K562 (cell line): ENCODE measurements around the gene TMEM184B. TPM values are rescaled to one million over a fixed set of nuclear protein-coding genes. Genes with fewer than 3 reads are reported as not detected.

Source experiments
- ATAC-seq: fragments of 200-7000 bp; cut with Tn5 transposase; 3 replicates; pipeline ENCODE4 v1.9.1; 2020; ENCODE audit warnings: moderate library complexity
- BruUV-seq: library from RNA; stranded (reverse); fragments of 400-500 nt; replicated peaks from 2 replicates; lab custom pipeline; 2021; lab: Mats Ljungman, UMichigan
- CTCF ChIA-PET: fragments of 300-600 bp; formaldehyde crosslinking; extraction: SDS; loops from one replicate; lab custom pipeline; 2021; ENCODE audit warnings: low intra/inter-chr PET ratio; lab: Yijun Ruan, JAX
- POLR2A ChIA-PET: fragments of 300-600, 350-650 bp; sonication (Branson Sonifier 250); formaldehyde crosslinking; extraction: SDS; loops from one replicate; lab custom pipeline; 2021; ENCODE audit warnings: antibody characterized with exemption, inconsistent platforms; lab: Yijun Ruan, JAX
- DNase-seq, 4 experiments: peaks; one replicate each; pipeline versions ENCODE4 v3.0.0 to v3.0.0-alpha.2; 2011 to 2018; ENCODE audit warnings: low spot score in 3 of 4, mixed read lengths in 3 of 4; ENCODE audit errors: extremely low read depth in 1 of 4
- FAIRE-seq: peaks from 2 replicates; lab custom pipeline; 2011; peaks lifted over from hg19 to GRCh38; lab: Jason Lieb, UNC
- H2AFZ ChIP-seq: 2 replicates; pipeline ENCODE4 v1.6.0; 2011; ENCODE audit warnings: low read depth, low read length, control low read depth, inconsistent platforms
- H3K27ac ChIP-seq: fragments of 200-600 bp; 3 replicates; pipeline ENCODE4 v1.8.0; 2011; ENCODE audit warnings: low read depth, mild to moderate bottlenecking, control low read depth, inconsistent platforms, low read length, moderate library complexity, mixed read lengths; ENCODE audit errors: extremely low read depth
- H3K27me3 ChIP-seq, 2 experiments: fragments of 300-600 bp in 1 of 2; 2 replicates in 1 of 2; 3 replicates in 1 of 2; pipeline versions ENCODE4 v1.6.0 to v1.8.0; 2011; ENCODE audit warnings: inconsistent platforms in 2 of 2, low read length in 2 of 2, mild to moderate bottlenecking in 1 of 2, mixed read lengths in 1 of 2, moderate library complexity in 1 of 2; ENCODE audit not compliant: control insufficient read depth in 2 of 2, insufficient read depth in 2 of 2
- H3K36me3 ChIP-seq: fragments of 300-600 bp; 3 replicates; pipeline ENCODE4 v1.8.0; 2011; ENCODE audit warnings: mild to moderate bottlenecking, low read length, inconsistent platforms; ENCODE audit not compliant: control insufficient read depth, insufficient read depth
- H3K4me1 ChIP-seq, 2 experiments: fragments of 200-600 bp in 1 of 2; replicated peaks in 1 of 2; 2 replicates in 1 of 2; 3 replicates in 1 of 2; pipeline versions ENCODE4 v1.5.1 to v1.8.0; 2011; ENCODE audit warnings: inconsistent platforms in 2 of 2, low read length in 2 of 2, mild to moderate bottlenecking in 1 of 2, mixed read lengths in 1 of 2, moderate library complexity in 1 of 2; ENCODE audit not compliant: control insufficient read depth in 2 of 2, insufficient read depth in 2 of 2
- H3K4me2 ChIP-seq: 2 replicates; pipeline ENCODE4 v1.6.1; 2011; ENCODE audit warnings: low read length, control low read depth, inconsistent platforms, mixed read lengths; ENCODE audit not compliant: insufficient read depth
- H3K4me3 ChIP-seq: fragments of 200-600 bp; sonication (generic), shearing (Covaris generic); 2 replicates; pipeline ENCODE4 v1.5.1; 2016; ENCODE audit warnings: control low read depth, inconsistent platforms
- H3K79me2 ChIP-seq: fragments of 200-600 bp; 3 replicates; pipeline ENCODE4 v1.8.0; 2011; ENCODE audit warnings: low read length, inconsistent platforms; ENCODE audit not compliant: control insufficient read depth, insufficient read depth
- H3K9ac ChIP-seq, 2 experiments: 2 replicates each; pipeline versions ENCODE4 v1.6.0 to v1.6.1; 2011; ENCODE audit warnings: low read depth in 2 of 2, low read length in 2 of 2, control low read depth in 1 of 2, inconsistent platforms in 1 of 2, mild to moderate bottlenecking in 1 of 2, mixed read lengths in 1 of 2; ENCODE audit not compliant: insufficient read depth in 1 of 2
- H3K9me1 ChIP-seq: one replicate; pipeline ENCODE4 v1.6.0; 2011; ENCODE audit warnings: inconsistent platforms, mild to moderate bottlenecking, low read length, moderate library complexity; ENCODE audit not compliant: control insufficient read depth, insufficient read depth
- H3K9me3 ChIP-seq: replicated peaks from 2 replicates; pipeline ENCODE4 v1.5.1; 2011; ENCODE audit warnings: low read depth, low read length, inconsistent platforms; ENCODE audit not compliant: control insufficient read depth, insufficient read depth
- H4K20me1 ChIP-seq: replicated peaks from 2 replicates; pipeline ENCODE4 v1.6.1; 2011; ENCODE audit warnings: low read length, inconsistent platforms, mixed read lengths; ENCODE audit not compliant: control insufficient read depth, insufficient read depth
- ATF4 ChIP-seq: fragments of 450-650 bp; formaldehyde crosslinking; IDR thresholded peaks from 2 replicates; pipeline ENCODE4 v1.4.0; 2022; ENCODE audit warnings: mild to moderate bottlenecking, moderate library complexity
- BHLHE40 ChIP-seq: IDR thresholded peaks from 2 replicates; pipeline ENCODE4 v1.6.1; 2011; ENCODE audit warnings: low read length, improper control_type of control experiment
- CBFA2T3 ChIP-seq: fragments of 450-650 bp; IDR thresholded peaks from 2 replicates; pipeline ENCODE4 v1.6.1; 2017
- CHD2 ChIP-seq: IDR thresholded peaks from 2 replicates; pipeline ENCODE4 v1.6.1; 2011; ENCODE audit warnings: low read depth, low read length
- MAZ ChIP-seq, 2 experiments: fragments of 450-650 bp in 1 of 2; sonication (generic) in 1 of 2; formaldehyde crosslinking; IDR thresholded peaks in 1 of 2; conservative IDR thresholded peaks in 1 of 2; 2 replicates each; pipeline versions ENCODE4 v1.4.0 to v1.5.0; 2020; ENCODE audit warnings: mild to moderate bottlenecking in 1 of 2, missing genetic modification reagents in 1 of 2
- MYNN ChIP-seq, 2 experiments: sonication (generic); formaldehyde crosslinking in 1 of 2; IDR thresholded peaks; 2 replicates each; pipeline versions ENCODE4 v1.5.0 to v1.6.1; 2016 to 2020; ENCODE audit warnings: antibody characterized with exemption in 1 of 2, missing genetic modification reagents in 1 of 2
- NCOR1 ChIP-seq: fragments of 450-650 bp; IDR thresholded peaks from 2 replicates; pipeline ENCODE4 v1.6.1; 2016; ENCODE audit warnings: mild to moderate bottlenecking, moderate library complexity
- ZKSCAN8 ChIP-seq: fragments of 200-800 bp; sonication (Bioruptor generic); IDR thresholded peaks from 2 replicates; pipeline ENCODE4 v1.6.1; 2016; ENCODE audit warnings: missing genetic modification characterization, missing compliant biosample characterization
- WGBS: fragments of 100-300 bp; shearing (Covaris generic); methylation state at CpG from one replicate; pipeline ENCODE4 v1.1.6; 2016; ENCODE audit warnings: low coverage, mixed read lengths; ENCODE audit not compliant: insufficient coverage; ENCODE audit errors: missing lambda C conversion rate; 5-methylcytosine and 5-hydroxymethylcytosine counted together
- in situ Hi-C: fragments of 300-500 bp; cut with MboI; formaldehyde crosslinking; loops from 4 replicates; pipeline ENCODE4 v1.15.0; 2018; ENCODE audit warnings: inconsistent platforms, mixed read lengths
- intact Hi-C: fragments of 100-400 bp; cut with micrococcal nuclease; formaldehyde crosslinking; loops from 2 replicates; pipeline ENCODE4 v1.14.2; 2022
- polyA plus RNA-seq, 8 experiments: library from polyadenylated mRNA; depleted of rRNA in 4 of 8; stranded (reverse) in 5 of 8; unstranded in 3 of 8; fragments of >200 nt; fragmentation: Nextera tagmentation in 2 of 8; fragmentation: Illumina TruSeq in 1 of 8; extraction: Ambion mirVana in 2 of 8; extraction: Trizol in 1 of 8; gene quantifications; 2 replicates each; pipeline versions ENCODE4 v1.2.1 to v1.2.3, GENCODE V29; 2011 to 2014; ENCODE audit warnings: inconsistent platforms in 1 of 8, missing spikeins in 1 of 8
- total RNA-seq, 7 experiments: library from RNA; depleted of rRNA in 6 of 7; stranded (reverse); fragments of >200 nt in 6 of 7; fragmentation: Illumina TruSeq in 2 of 7; extraction: Trizol in 2 of 7; gene quantifications; 2 replicates each; pipeline versions ENCODE4 v1.2.1 to v1.2.3, GENCODE V29; 2011 to 2021; ENCODE audit warnings: low replicate concordance in 1 of 7

The TMEM184B gene
- total and polyA plus RNA-seq, 9 of the 15 experiments (the other 6 are each of a cell fraction or from before 2014, with no cell fraction given), result 0.31 to 25.1 (median 6.2) TPM

- WGBS, result 85% methylated on average over 7 of the region's 8 CpGs
Measured at GRCh38 chr22:38236786-38237185, 36.0 kb downstream of the TMEM184B start.

More at GRCh38 chr22:38236786-38237185, 36.0 kb downstream of the TMEM184B start:
- DNase-seq (no peak), ATAC-seq (no peak), FAIRE-seq (no peak)
- Histone ChIP-seq H3K9ac (no peak overlapping the region), H3K9me1 (no peaks in the 10 kb centered on the region), H2AFZ (no peak overlapping the region), H3K36me3 (peaks cover 26% of the 10 kb centered on the region; the same call in 2 of the 3 replicates), H3K9me3 (no peaks in the 10 kb centered on the region), H3K27ac (no peak overlapping the region), H3K4me1 (peaks cover 3 to 10% of the 10 kb centered on the region in 2 experiments; a peak in 3 of 5 replicates), H3K27me3 (no peaks in the 10 kb centered on the region), H3K4me2 (no peak overlapping the region), H3K79me2 (no peaks in the 10 kb centered on the region), H4K20me1 (no peaks in the 10 kb centered on the region), H3K4me3 (no peak overlapping the region)
- intact Hi-C loops, result no loop called here
- TF ChIP-seq ATF4 (CRISPR knock-in tag) (no peak), BHLHE40 (no peak), CHD2 (no peak), NCOR1 (no peak), ZKSCAN8 (CRISPR knock-in tag) (no peak), MYNN (IDR thresholded peaks at IDR 0.05) (no peak), MYNN (CRISPR knock-in tag; IDR thresholded peaks at IDR 0.05) (no peak), CBFA2T3 (no peak), MAZ (CRISPR knock-in tag; conservative IDR thresholded peaks at IDR 0.05 in 1 of 2, IDR thresholded peaks at IDR 0.05 in 1 of 2) (no peak)
- in situ Hi-C loops, result no loop called here
- no TSS peak for BruUV-seq
- ChIA-PET POLR2A (no interaction called here), CTCF (no interaction called here)
